Suprapubic skin (tissue), 4 donors: ENCODE data around the gene AIDA.

Experiments
- EP300 ChIP-seq: sonication (generic); formaldehyde crosslinking; IDR thresholded peaks from one replicate; pipeline ENCODE4 v1.6.1; 2017; ENCODE audit warnings: antibody characterized with exemption
- POLR2A ChIP-seq, 2 donors: fragments of 450-650 bp; IDR thresholded peaks; one replicate each; pipeline ENCODE4 v1.6.1; 2017; ENCODE audit warnings: antibody characterized with exemption in 2 of 2, mild to moderate bottlenecking in 2 of 2, moderate library complexity in 2 of 2
- POLR2AphosphoS5 ChIP-seq, 3 donors: sonication (generic); formaldehyde crosslinking; IDR thresholded peaks; one replicate each; pipeline ENCODE4 v1.6.1; 2017; ENCODE audit warnings: antibody characterized with exemption in 3 of 3
- TF ChIP-seq, protein P1 (sequence below), 2 donors: fragments of 200-600 bp in 1 of 2; fragments of 450-650 bp in 1 of 2; sonication (generic) in 1 of 2; IDR thresholded peaks; one replicate each; pipeline ENCODE4 v1.5.1; 2016 to 2019; ENCODE audit warnings: antibody characterized with exemption in 2 of 2, mild to moderate bottlenecking in 1 of 2, moderate library complexity in 1 of 2

DNA sequence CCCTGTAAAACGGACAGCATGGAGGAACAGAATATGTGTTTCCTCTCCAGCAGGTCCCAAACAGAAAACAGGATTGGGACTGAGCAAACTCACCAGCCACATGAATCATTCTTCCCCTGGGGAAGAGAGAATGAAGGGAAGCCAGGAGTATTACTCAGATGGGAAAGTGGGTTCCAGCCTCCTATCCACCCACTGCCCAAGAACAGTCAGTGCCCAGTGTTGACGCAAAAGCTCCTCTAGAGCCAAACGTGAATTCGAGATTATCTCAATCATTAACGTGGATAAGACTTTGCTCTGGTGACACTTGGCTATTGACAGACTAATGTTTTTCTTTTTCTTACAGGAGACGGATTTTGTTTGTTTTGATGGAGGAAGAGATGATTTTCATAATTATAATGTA is 85.1 kb downstream of the AIDA start:
- TF ChIP-seq EP300: no peak
- TF ChIP-seq, protein P1, sequence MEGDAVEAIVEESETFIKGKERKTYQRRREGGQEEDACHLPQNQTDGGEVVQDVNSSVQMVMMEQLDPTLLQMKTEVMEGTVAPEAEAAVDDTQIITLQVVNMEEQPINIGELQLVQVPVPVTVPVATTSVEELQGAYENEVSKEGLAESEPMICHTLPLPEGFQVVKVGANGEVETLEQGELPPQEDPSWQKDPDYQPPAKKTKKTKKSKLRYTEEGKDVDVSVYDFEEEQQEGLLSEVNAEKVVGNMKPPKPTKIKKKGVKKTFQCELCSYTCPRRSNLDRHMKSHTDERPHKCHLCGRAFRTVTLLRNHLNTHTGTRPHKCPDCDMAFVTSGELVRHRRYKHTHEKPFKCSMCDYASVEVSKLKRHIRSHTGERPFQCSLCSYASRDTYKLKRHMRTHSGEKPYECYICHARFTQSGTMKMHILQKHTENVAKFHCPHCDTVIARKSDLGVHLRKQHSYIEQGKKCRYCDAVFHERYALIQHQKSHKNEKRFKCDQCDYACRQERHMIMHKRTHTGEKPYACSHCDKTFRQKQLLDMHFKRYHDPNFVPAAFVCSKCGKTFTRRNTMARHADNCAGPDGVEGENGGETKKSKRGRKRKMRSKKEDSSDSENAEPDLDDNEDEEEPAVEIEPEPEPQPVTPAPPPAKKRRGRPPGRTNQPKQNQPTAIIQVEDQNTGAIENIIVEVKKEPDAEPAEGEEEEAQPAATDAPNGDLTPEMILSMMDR (IDR thresholded peaks at IDR 0.05): no peak
- no peak for TF ChIP-seq POLR2AphosphoS5 (IDR thresholded peaks at IDR 0.05)
- no peak for TF ChIP-seq POLR2A (IDR thresholded peaks at IDR 0.05)
